HEK293T (cell line): Measurements from ENCODE around the gene KCNQ1.

Experiments
- CTCF ChIA-PET: fragments of 350-600 bp; formaldehyde crosslinking; extraction: SDS; loops from one replicate; lab custom pipeline; 2021; ENCODE audit warnings: antibody characterized with exemption, inconsistent platforms; lab: Yijun Ruan, JAX
- POLR2A ChIA-PET: fragments of 350-600 bp; formaldehyde crosslinking; extraction: SDS; loops from one replicate; lab custom pipeline; 2020; ENCODE audit warnings: antibody characterized with exemption, inconsistent platforms; lab: Yijun Ruan, JAX
- DNase-seq: peaks from one replicate; pipeline ENCODE4 v3.0.0; 2012; ENCODE audit warnings: mixed read lengths; ENCODE audit errors: extremely low spot score
- ARNT ChIP-seq: fragments of 450-650 bp; IDR thresholded peaks from 2 replicates; pipeline ENCODE4 v1.6.1; 2017; ENCODE audit warnings: mild to moderate bottlenecking
- BHLHE40 ChIP-seq: fragments of 450-650 bp; IDR thresholded peaks from 2 replicates; pipeline ENCODE4 v1.6.1; 2016; ENCODE audit warnings: mild to moderate bottlenecking, moderate library complexity, borderline replicate concordance
- CTBP1 ChIP-seq: fragments of 450-650 bp; IDR thresholded peaks from 2 replicates; pipeline ENCODE4 v1.6.1; 2016; ENCODE audit warnings: borderline replicate concordance
- ELF4 ChIP-seq: fragments of 450-650 bp; IDR thresholded peaks from 2 replicates; pipeline ENCODE4 v1.6.1; 2017; ENCODE audit warnings: antibody characterized with exemption
- FOXA1 ChIP-seq: fragments of 450-650 bp; IDR thresholded peaks from 2 replicates; pipeline ENCODE4 v1.6.1; 2016; ENCODE audit warnings: mild to moderate bottlenecking
- FOXK2 ChIP-seq: fragments of 450-650 bp; IDR thresholded peaks from 2 replicates; pipeline ENCODE4 v1.6.1; 2016; ENCODE audit warnings: mild to moderate bottlenecking
- FOXM1 ChIP-seq: fragments of 450-650 bp; IDR thresholded peaks from 2 replicates; pipeline ENCODE4 v1.6.1; 2017; ENCODE audit warnings: mild to moderate bottlenecking, borderline replicate concordance
- HDGF ChIP-seq: fragments of 450-650 bp; IDR thresholded peaks from 2 replicates; pipeline ENCODE4 v1.6.1; 2017; ENCODE audit warnings: antibody characterized with exemption, borderline replicate concordance
- L3MBTL2 ChIP-seq: fragments of 450-650 bp; conservative IDR thresholded peaks from 2 replicates; pipeline ENCODE4 v1.6.1; 2016; ENCODE audit warnings: mild to moderate bottlenecking
- LEF1 ChIP-seq: fragments of 450-650 bp; IDR thresholded peaks from 2 replicates; pipeline ENCODE4 v1.6.1; 2017; ENCODE audit warnings: mild to moderate bottlenecking, borderline replicate concordance
- NFRKB ChIP-seq: fragments of 450-650 bp; IDR thresholded peaks from 2 replicates; pipeline ENCODE4 v1.6.1; 2016; ENCODE audit warnings: mild to moderate bottlenecking, moderate library complexity
- SP1 ChIP-seq: fragments of 450-650 bp; IDR thresholded peaks from 2 replicates; pipeline ENCODE4 v1.6.1; 2017
- SUZ12 ChIP-seq: fragments of 450-650 bp; IDR thresholded peaks from 2 replicates; pipeline ENCODE4 v1.6.1; 2016; ENCODE audit warnings: mild to moderate bottlenecking
- TARDBP ChIP-seq: fragments of 450-650 bp; IDR thresholded peaks from 2 replicates; pipeline ENCODE4 v1.6.1; 2016
- ZNF384 ChIP-seq: fragments of 450-650 bp; IDR thresholded peaks from 2 replicates; pipeline ENCODE4 v1.6.1; 2016
- TF ChIP-seq, protein P1 (sequence below): fragments of 450-650 bp; IDR thresholded peaks from 2 replicates; pipeline ENCODE4 v1.6.1; 2016

The KCNQ1 gene

DNA sequence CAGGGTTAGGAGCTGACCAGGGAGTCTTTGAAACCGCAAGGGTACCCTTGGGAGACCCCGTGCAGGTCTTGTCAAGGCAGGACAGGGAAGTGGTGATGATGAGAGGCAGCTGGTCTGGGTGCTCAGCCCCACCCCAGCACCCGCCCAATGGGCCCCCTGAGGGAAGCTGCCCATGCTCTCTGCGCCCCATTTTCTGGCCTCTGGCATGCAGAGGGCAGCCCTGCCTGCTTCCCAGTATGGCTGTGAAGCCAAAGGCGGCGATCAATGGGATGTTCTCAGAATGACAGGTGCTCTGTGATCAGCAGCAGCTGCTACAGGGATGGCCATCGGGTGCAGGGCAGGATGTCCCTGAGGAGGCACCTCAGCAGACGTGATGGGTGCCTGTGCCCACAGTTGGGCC, 386.1 kb downstream of the KCNQ1 start:
- CTCF ChIA-PET: no interaction called here
- POLR2A ChIA-PET: no interaction called here
- no peak for DNase-seq
- TF ChIP-seq HDGF: no peak
- no peak for TF ChIP-seq ELF4
- no peak for TF ChIP-seq TARDBP
- no peak for TF ChIP-seq CTBP1
- TF ChIP-seq BHLHE40: no peak
- TF ChIP-seq ZNF384: no peak
- TF ChIP-seq FOXA1: no peak
- TF ChIP-seq FOXK2: no peak

DNA sequence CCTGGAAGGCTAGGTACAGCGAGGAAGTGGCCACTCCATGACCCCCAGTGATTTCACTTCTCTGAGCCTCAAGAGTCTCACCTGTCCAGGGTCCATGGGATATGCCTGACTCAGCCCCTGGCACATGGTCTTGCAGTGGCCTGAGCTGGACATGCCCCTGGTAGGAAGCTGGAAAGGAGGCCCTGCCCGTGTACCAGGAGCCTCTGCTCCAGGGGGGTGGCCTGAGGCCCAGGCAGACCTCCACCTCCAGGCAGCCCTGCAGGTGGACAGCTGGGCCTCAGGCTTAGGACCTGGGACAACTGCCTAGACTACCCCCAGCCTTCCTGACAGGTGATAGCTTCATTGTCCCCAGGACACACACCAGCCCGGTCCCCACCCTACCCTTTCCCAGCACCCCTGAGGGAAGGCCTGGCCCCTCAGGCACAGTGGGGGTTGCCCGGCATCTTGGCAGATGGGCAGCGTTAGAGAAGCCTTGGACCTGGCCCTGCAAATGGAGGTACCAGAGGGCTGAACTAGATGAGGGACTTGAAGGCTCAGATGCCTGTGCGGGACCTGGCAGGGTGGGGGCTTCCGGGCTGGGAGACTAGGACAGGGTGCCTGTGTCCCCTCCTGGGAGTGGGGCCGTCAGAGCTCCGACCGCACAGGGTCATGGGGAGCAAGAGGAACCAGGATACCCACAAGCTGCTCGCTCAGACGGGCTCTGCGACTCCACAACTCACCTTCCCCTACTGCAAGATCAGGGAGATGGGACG, 387.1 kb downstream of the KCNQ1 start:
- CTCF ChIA-PET: no interaction called here
- no peak for DNase-seq
- TF ChIP-seq SP1 (no peak), FOXK2 (no peak), ZNF384 (no peak), TARDBP (no peak), SUZ12 (no peak), LEF1 (no peak), FOXA1 (no peak), ARNT (no peak), ELF4 (no peak), HDGF (no peak), NFRKB (no peak), L3MBTL2 (no peak), CTBP1 (no peak), BHLHE40 (no peak), FOXM1 (no peak)
- TF ChIP-seq, protein P1, sequence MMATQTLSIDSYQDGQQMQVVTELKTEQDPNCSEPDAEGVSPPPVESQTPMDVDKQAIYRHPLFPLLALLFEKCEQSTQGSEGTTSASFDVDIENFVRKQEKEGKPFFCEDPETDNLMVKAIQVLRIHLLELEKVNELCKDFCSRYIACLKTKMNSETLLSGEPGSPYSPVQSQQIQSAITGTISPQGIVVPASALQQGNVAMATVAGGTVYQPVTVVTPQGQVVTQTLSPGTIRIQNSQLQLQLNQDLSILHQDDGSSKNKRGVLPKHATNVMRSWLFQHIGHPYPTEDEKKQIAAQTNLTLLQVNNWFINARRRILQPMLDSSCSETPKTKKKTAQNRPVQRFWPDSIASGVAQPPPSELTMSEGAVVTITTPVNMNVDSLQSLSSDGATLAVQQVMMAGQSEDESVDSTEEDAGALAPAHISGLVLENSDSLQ: no peak
- POLR2A ChIA-PET: no interaction called here

GRCh38 chr11:2832533-2833020, 387.8 kb downstream of the KCNQ1 start:
- ChIA-PET CTCF (no interaction called here), POLR2A (no interaction called here)
- no peak for DNase-seq
- TF ChIP-seq L3MBTL2 (no peak), LEF1 (no peak), SP1 (no peak), FOXM1 (no peak), TARDBP (no peak), ARNT (no peak), ZNF384 (no peak)
- TF ChIP-seq, protein P1: no peak

GRCh38 chr11:2833051-2833715, 388.4 kb downstream of the KCNQ1 start:
- ChIA-PET CTCF (no interaction called here), POLR2A (no interaction called here)
- no peak for TF ChIP-seq NFRKB
- TF ChIP-seq SUZ12: no peak
- TF ChIP-seq, protein P1: no peak
- TF ChIP-seq CTBP1: no peak
- TF ChIP-seq FOXK2: no peak
- TF ChIP-seq FOXM1: no peak
- no peak for TF ChIP-seq L3MBTL2
- no peak for TF ChIP-seq ARNT
- no peak for TF ChIP-seq BHLHE40
- no peak for TF ChIP-seq TARDBP
- no peak for TF ChIP-seq ELF4
- no peak for DNase-seq

GRCh38 chr11:2833716-2834502, 389.1 kb downstream of the KCNQ1 start:
- no peak for TF ChIP-seq SP1
- TF ChIP-seq ELF4: no peak
- TF ChIP-seq NFRKB: no peak
- no peak for TF ChIP-seq ZNF384
- no peak for TF ChIP-seq FOXM1
- TF ChIP-seq LEF1: no peak
- TF ChIP-seq, protein P1: no peak
- no peak for TF ChIP-seq BHLHE40
- no peak for TF ChIP-seq FOXK2
- TF ChIP-seq TARDBP: no peak
- no peak for TF ChIP-seq ARNT
- TF ChIP-seq L3MBTL2: no peak
- TF ChIP-seq CTBP1: no peak
- no peak for TF ChIP-seq SUZ12
- no peak for TF ChIP-seq HDGF
- TF ChIP-seq FOXA1: no peak
- ChIA-PET CTCF (no interaction called here), POLR2A (no interaction called here)
- no peak for DNase-seq
